Mesenchymal stem cell (in vitro differentiated cells and primary cell): ENCODE results near the gene SLC4A1AP.

Experiments used
- DNase-seq: peaks from one replicate; pipeline ENCODE4 v3.0.0-alpha.2; 2013
- H2AFZ ChIP-seq: one replicate; pipeline ENCODE4 v1.6.1; 2013; ENCODE audit warnings: low read depth, mild to moderate bottlenecking, control low read depth, inconsistent platforms, low read length, moderate library complexity
- H2AK5ac ChIP-seq: 2 replicates; pipeline ENCODE4 v1.6.1; 2013; ENCODE audit warnings: low read length, moderate library complexity, mild to moderate bottlenecking, inconsistent platforms; ENCODE audit not compliant: severe bottlenecking
- H2BK120ac ChIP-seq: one replicate; pipeline ENCODE4 v1.6.1; 2013; ENCODE audit warnings: low read depth, mild to moderate bottlenecking, inconsistent platforms, low read length, moderate library complexity
- H2BK12ac ChIP-seq, 2 experiments: one replicate each; pipeline ENCODE4 v1.6.1; 2013; ENCODE audit warnings: inconsistent platforms in 2 of 2, low read length in 2 of 2, mild to moderate bottlenecking in 2 of 2, moderate library complexity in 2 of 2, control low read depth in 1 of 2
- H2BK15ac ChIP-seq: one replicate; pipeline ENCODE4 v1.6.1; 2013; ENCODE audit warnings: mild to moderate bottlenecking, low read depth, inconsistent platforms; ENCODE audit not compliant: poor library complexity, severe bottlenecking
- H2BK5ac ChIP-seq: 2 replicates; pipeline ENCODE4 v1.6.1; 2013; ENCODE audit warnings: low read depth, mild to moderate bottlenecking, low read length, control low read depth, inconsistent platforms; ENCODE audit not compliant: poor library complexity, severe bottlenecking
- H3K14ac ChIP-seq, 2 experiments: one replicate each; pipeline ENCODE4 v1.6.1; 2013; ENCODE audit warnings: inconsistent platforms in 2 of 2, low read length in 2 of 2, control low read depth in 1 of 2, mild to moderate bottlenecking in 1 of 2, moderate library complexity in 1 of 2
- H3K18ac ChIP-seq, 2 experiments: one replicate each; pipeline ENCODE4 v1.6.1; 2013; ENCODE audit warnings: inconsistent platforms in 2 of 2, low read length in 2 of 2, control low read depth in 1 of 2, low read depth in 1 of 2, mild to moderate bottlenecking in 1 of 2
- H3K23ac ChIP-seq, 2 experiments: one replicate each; pipeline ENCODE4 v1.6.1; 2013; ENCODE audit warnings: inconsistent platforms in 2 of 2, low read length in 2 of 2, mild to moderate bottlenecking in 2 of 2, moderate library complexity in 2 of 2, control low read depth in 1 of 2
- H3K27ac ChIP-seq: 2 replicates; pipeline ENCODE4 v1.5.1; 2013; ENCODE audit warnings: mild to moderate bottlenecking, moderate library complexity, low read length, control low read depth, inconsistent platforms; ENCODE audit not compliant: poor library complexity, severe bottlenecking
- H3K27me3 ChIP-seq, 2 experiments: 2 replicates each; pipeline versions ENCODE4 v1.6.1 to v1.7.0; 2013; ENCODE audit warnings: low read length in 2 of 2, mild to moderate bottlenecking in 2 of 2, moderate library complexity in 2 of 2, control low read depth in 1 of 2, inconsistent platforms in 1 of 2; ENCODE audit not compliant: control insufficient read depth in 1 of 2, insufficient read depth in 1 of 2
- H3K36me3 ChIP-seq, 2 experiments: 2 replicates each; pipeline versions ENCODE4 v1.6.1 to v1.7.0; 2013; ENCODE audit warnings: low read length in 2 of 2, control low read depth in 1 of 2, inconsistent platforms in 1 of 2, low read depth in 1 of 2, mild to moderate bottlenecking in 1 of 2; ENCODE audit not compliant: insufficient read depth in 2 of 2, control insufficient read depth in 1 of 2
- H3K4ac ChIP-seq, 2 experiments: one replicate each; pipeline ENCODE4 v1.6.1; 2013; ENCODE audit warnings: inconsistent platforms in 2 of 2, low read length in 2 of 2, mild to moderate bottlenecking in 2 of 2, moderate library complexity in 2 of 2, control low read depth in 1 of 2, low read depth in 1 of 2
- H3K4me1 ChIP-seq: 2 replicates; pipeline ENCODE4 v1.6.1; 2013; ENCODE audit warnings: low read depth, low read length, control low read depth; ENCODE audit not compliant: control insufficient read depth, insufficient read depth
- H3K4me2 ChIP-seq: 2 replicates; pipeline ENCODE4 v1.6.1; 2013; ENCODE audit warnings: low read length, mild to moderate bottlenecking, inconsistent platforms; ENCODE audit not compliant: poor library complexity, severe bottlenecking
- H3K4me3 ChIP-seq, 2 experiments: 2 replicates each; pipeline versions ENCODE4 v1.5.1 to v1.7.0; 2013; ENCODE audit warnings: low read length in 2 of 2, mild to moderate bottlenecking in 2 of 2, control low read depth in 1 of 2, low read depth in 1 of 2; ENCODE audit not compliant: insufficient read depth in 1 of 2
- H3K79me1 ChIP-seq: replicated peaks from 2 replicates; pipeline ENCODE4 v1.6.1; 2013; ENCODE audit warnings: mild to moderate bottlenecking, control low read depth, low read length, inconsistent platforms; ENCODE audit not compliant: poor library complexity, severe bottlenecking
- H3K9ac ChIP-seq: 2 replicates; pipeline ENCODE4 v1.7.0; 2013; ENCODE audit warnings: mild to moderate bottlenecking, low read length, moderate library complexity
- H3K9me3 ChIP-seq: 2 replicates; pipeline ENCODE4 v1.7.0; 2013; ENCODE audit warnings: mild to moderate bottlenecking, low read length; ENCODE audit not compliant: control insufficient read depth
- H4K8ac ChIP-seq: one replicate; pipeline ENCODE4 v1.6.1; 2013; ENCODE audit warnings: inconsistent platforms, mild to moderate bottlenecking, low read length, moderate library complexity
- H4K91ac ChIP-seq: one replicate; pipeline ENCODE4 v1.6.1; 2013; ENCODE audit warnings: mild to moderate bottlenecking, low read length, inconsistent platforms
- WGBS: methylation state at CpG from one replicate; pipeline ENCODE4 v1.1.7; 2013; ENCODE audit warnings: mixed read lengths; 5-methylcytosine and 5-hydroxymethylcytosine counted together

The SLC4A1AP gene

GRCh38 chr2:27735263-27735904 is 71.7 kb downstream of the SLC4A1AP start:
- Histone ChIP-seq H3K23ac (no peak overlapping the region), H3K9ac (peak overlapping the region; percentile 81), H3K14ac (no peak overlapping the region), H3K79me1 (no peaks in the 10 kb centered on the region), H3K4ac (peak overlapping the region; percentile 45 to 73), H3K4me1 (peaks cover 6% of the 10 kb centered on the region), H3K27me3 (no peaks in the 10 kb centered on the region), H4K8ac (peak overlapping the region; percentile 92), H2BK15ac (peak overlapping the region; percentile 75), H3K4me2 (peak overlapping the region; percentile 50), H4K91ac (peak overlapping the region; percentile 94), H2BK120ac (peak overlapping the region; percentile 85), H3K36me3 (no peaks in the 10 kb centered on the region), H2BK12ac (peak overlapping the region; percentile 27 to 79), H3K4me3 (peak overlapping the region in 1 of 2 experiments; percentile 70), H2AFZ (peak overlapping the region; percentile 87), H3K18ac (peak overlapping the region; percentile 74 to 92), H2AK5ac (no peak overlapping the region), H2BK5ac (no peak overlapping the region), H3K27ac (no peak overlapping the region), H3K9me3 (no peaks in the 10 kb centered on the region)
- DNase-seq, result peak; percentile 54
- WGBS, result 9% methylated on average over 51 of the region's 51 CpGs

DNA sequence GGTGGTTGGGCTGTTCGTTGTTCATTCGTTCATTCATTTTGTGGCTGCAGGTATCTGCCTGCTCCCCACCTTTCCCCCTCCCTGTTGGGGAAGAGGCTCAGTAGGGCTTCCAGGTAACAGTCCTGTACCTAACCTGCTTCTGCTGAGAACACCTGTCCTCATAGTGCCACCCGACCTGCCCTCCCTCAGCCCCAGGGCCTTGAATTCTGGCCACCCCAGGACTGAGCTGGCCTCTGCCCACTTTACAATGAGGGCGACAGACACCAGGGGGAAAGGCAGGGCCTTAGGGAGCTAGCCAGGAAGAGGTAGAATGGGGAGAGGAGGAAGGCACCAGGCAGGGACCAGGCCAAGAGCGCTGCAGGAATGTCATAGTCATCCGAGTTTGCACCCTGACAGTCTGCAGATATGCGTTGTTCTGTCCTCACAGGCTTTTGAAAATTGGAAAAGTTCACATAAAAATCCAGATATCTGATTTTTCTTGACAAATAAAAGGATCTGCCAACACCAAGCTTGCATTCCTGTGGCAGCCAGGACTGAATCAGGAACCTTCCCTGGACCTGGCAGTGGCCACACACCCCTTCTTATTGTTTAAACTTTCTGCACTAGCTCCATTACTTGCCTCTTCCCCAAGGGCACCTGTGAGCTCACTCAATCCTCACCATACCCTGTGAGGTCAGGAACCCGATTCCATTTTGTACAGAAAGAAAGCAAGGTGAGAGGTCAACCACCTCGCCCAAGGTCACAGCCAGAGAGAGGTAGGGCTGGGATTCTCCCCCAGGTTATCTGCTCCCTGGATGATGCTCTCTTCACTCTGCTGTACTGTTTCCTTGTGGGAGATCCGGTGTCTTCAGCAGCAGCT is 72.6 kb downstream of the SLC4A1AP start:
- Histone ChIP-seq H4K91ac (peak overlapping the region; percentile 94), H3K9me3 (no peaks in the 10 kb centered on the region), H2AK5ac (peak overlapping the region; percentile 87), H2BK12ac (peak overlapping the region; percentile 79 to 91), H3K27me3 (no peaks in the 10 kb centered on the region), H2BK120ac (no peak overlapping the region), H3K36me3 (no peaks in the 10 kb centered on the region), H2AFZ (no peak overlapping the region), H3K9ac (peak overlapping the region; percentile 81), H3K79me1 (no peaks in the 10 kb centered on the region), H3K4me2 (no peak overlapping the region), H3K27ac (no peak overlapping the region), H4K8ac (peak overlapping the region; percentile 92), H3K4me1 (peaks cover 6% of the 10 kb centered on the region), H3K23ac (no peak overlapping the region), H2BK5ac (no peak overlapping the region), H3K4me3 (peak overlapping the region in 1 of 2 experiments; percentile 70), H3K14ac (peak overlapping the region in 1 of 2 experiments; percentile 21), H3K18ac (peak overlapping the region; percentile 67 to 69), H3K4ac (peak overlapping the region; percentile 73 to 84), H2BK15ac (peak overlapping the region; percentile 75)
- WGBS, result 92% methylated on average over 10 of the region's 10 CpGs
- DNase-seq, result no peak

DNA sequence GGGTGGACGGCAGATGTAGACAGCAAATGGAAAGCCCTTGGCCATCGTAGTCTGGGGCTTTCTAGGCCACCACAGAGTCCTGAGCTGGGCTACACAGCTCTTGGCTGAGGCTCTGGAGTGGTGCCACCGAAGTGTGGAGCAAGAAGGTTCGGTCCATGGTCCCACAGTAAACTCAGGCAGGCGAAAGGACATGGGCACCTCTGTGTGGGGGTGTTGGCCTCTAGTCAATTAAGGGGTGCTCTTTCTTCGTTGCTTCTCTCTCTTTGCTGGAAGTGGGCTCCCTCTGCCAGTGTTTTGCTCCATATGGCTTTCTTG is 73.2 kb downstream of the SLC4A1AP start:
- WGBS, result 99% methylated on average over 6 of the region's 6 CpGs
- no peaks in the 10 kb centered on the region for H3K27me3 ChIP-seq

DNA sequence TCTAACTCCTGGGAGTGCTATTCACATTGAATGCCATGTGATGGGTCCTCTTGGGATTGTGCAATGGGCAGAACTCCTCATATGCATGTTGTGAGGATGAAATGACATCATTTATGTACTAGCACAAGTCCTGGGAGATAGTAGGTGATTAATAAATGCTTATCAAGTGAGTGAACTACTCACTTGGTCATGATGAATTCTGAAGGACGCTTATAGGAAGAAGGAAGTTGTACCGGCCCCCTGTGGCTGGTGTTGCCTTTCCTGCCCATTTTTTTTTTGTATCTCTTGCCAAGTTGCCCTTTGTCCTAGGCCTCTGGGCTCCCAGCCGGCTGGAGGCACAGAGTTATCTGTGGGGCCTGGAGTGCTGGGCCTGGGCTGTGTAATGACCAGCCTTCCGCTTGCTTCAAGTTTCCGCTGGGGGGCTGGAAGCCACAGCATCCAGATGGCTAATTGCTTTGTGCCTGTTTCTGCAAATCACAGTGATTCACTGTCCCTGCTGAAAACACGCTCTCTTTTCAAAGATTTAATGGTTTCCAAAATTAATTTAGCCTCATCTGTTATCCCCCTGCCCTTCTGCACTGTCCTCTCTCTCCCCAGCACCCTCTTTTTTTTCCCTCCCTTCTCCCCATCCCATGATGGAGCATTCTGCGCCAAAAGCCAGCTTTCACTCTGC is 74.1 kb downstream of the SLC4A1AP start:
- Histone ChIP-seq H4K91ac (no peak overlapping the region), H3K4me1 (peaks cover 6% of the 10 kb centered on the region), H3K9me3 (no peaks in the 10 kb centered on the region), H2AFZ (peak overlapping the region; percentile 29), H4K8ac (no peak overlapping the region), H2BK15ac (no peak overlapping the region), H3K14ac (no peak overlapping the region), H2BK12ac (peak overlapping the region in 1 of 2 experiments; percentile 64), H3K4me2 (no peak overlapping the region), H3K79me1 (no peaks in the 10 kb centered on the region), H3K36me3 (no peaks in the 10 kb centered on the region), H3K27me3 (no peaks in the 10 kb centered on the region), H3K4ac (no peak overlapping the region), H3K4me3 (no peak overlapping the region), H3K18ac (peak overlapping the region in 1 of 2 experiments; percentile 54), H3K27ac (no peak overlapping the region), H3K23ac (no peak overlapping the region), H3K9ac (peak overlapping the region; percentile 71), H2BK120ac (no peak overlapping the region), H2AK5ac (no peak overlapping the region), H2BK5ac (no peak overlapping the region)
- WGBS, result 56% methylated on average over 7 of the region's 7 CpGs
- DNase-seq, result peak; percentile 83

More for the DNA sequence above, 73.2 kb downstream of the SLC4A1AP start:
- no peak overlapping the region for H2AFZ ChIP-seq
- no peak for DNase-seq
- H3K4me3 ChIP-seq, result no peak overlapping the region
- H4K8ac ChIP-seq, result no peak overlapping the region
- no peak overlapping the region for H2BK15ac ChIP-seq
- no peak overlapping the region for H4K91ac ChIP-seq
- no peak overlapping the region for H2AK5ac ChIP-seq
- no peak overlapping the region for H3K4ac ChIP-seq
- H2BK12ac ChIP-seq, result peak overlapping the region; percentile 33 to 59
- no peak overlapping the region for H3K27ac ChIP-seq
- H3K23ac ChIP-seq, result no peak overlapping the region
- no peak overlapping the region for H2BK5ac ChIP-seq
- H3K9ac ChIP-seq, result peak overlapping the region; percentile 71
- H3K9me3 ChIP-seq, result no peaks in the 10 kb centered on the region
- no peak overlapping the region for H3K14ac ChIP-seq
- H2BK120ac ChIP-seq, result no peak overlapping the region
- H3K4me2 ChIP-seq, result no peak overlapping the region
- no peaks in the 10 kb centered on the region for H3K36me3 ChIP-seq
- no peak overlapping the region for H3K18ac ChIP-seq
- H3K79me1 ChIP-seq, result no peaks in the 10 kb centered on the region
- peaks cover 6% of the 10 kb centered on the region for H3K4me1 ChIP-seq
